NCI-H460 (cell line): ENCODE data around the gene MDM4. TPM values are rescaled to one million over a fixed set of nuclear protein-coding genes. Genes with fewer than 3 reads are reported as not detected.
"Not testable (repeated sequence)": the region's sequence is repeated elsewhere in the genome, so short reads cannot be mapped to it uniquely, and the experiment has no call there.

Experiments used
- DNase-seq: peaks from one replicate; pipeline ENCODE4 v3.0.0-alpha.2; 2016; ENCODE audit warnings: low read depth; ENCODE audit errors: extremely low read depth
- total RNA-seq: library from RNA; depleted of rRNA; stranded (reverse); fragments of >200 nt; shearing (Covaris generic); gene quantifications from 2 replicates; pipeline ENCODE4 v1.2.3, GENCODE V29; 2014

Gene MDM4
- total RNA-seq, 1 experiment from 2014 or later, result 82.6 TPM

- no peak for DNase-seq
These were observed 4.8 kb upstream of the MDM4 start for GRCh38 chr1:204511366-204511765.

DNA sequence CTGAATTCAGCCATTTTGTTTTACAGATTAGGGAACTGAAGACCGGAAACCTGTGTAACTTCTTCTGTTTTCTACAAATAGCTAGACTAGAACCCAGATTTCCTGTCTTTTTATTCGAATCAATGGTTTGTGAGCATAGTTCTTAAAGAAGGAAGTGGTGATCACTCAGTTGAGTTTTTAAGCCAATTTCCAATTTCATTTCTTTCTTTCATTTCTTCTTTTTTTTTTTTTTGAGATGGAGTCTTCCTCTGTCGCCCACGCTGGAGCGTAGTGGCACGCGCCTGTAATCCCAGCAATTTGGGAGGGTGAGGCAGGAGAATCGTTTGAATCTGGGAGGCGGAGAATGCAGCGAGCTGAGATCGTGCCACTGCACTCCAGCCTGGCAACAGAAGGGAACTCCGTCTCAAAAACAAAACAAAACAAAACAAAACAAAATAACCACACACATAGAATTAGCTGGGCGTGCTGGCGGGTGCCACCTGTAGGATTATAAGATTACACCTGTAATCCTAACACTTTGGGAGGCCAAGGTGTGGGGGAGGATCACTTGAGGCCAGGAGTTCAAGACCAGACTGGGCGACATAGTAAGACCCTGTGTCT lies 3.0 kb upstream of the MDM4 start:
- no peak for DNase-seq

DNA sequence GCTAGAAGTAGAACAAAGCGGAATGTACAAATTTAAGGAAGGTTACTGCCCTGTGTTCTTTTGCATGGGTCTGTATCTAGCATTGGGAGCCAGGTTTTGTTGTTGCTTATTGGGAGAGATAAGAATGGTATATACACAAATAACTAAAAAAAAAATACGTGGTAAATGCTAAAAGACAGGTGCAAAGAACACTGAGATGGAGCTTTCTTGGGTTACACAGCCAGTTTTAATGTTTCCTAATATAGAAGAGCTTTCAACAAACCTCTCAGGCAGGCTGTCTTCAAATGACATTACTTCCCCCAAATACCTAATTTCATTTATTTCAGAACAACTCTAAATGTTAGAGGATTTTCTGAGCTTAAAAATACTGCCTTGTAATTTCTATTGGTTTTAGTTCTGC lies 1.4 kb upstream of the MDM4 start:
- no peak for DNase-seq

- DNase-seq, result not testable (repeated sequence)
These were observed 1.2 kb downstream of the MDM4 start for GRCh38 chr1:204517382-204517781.

DNA sequence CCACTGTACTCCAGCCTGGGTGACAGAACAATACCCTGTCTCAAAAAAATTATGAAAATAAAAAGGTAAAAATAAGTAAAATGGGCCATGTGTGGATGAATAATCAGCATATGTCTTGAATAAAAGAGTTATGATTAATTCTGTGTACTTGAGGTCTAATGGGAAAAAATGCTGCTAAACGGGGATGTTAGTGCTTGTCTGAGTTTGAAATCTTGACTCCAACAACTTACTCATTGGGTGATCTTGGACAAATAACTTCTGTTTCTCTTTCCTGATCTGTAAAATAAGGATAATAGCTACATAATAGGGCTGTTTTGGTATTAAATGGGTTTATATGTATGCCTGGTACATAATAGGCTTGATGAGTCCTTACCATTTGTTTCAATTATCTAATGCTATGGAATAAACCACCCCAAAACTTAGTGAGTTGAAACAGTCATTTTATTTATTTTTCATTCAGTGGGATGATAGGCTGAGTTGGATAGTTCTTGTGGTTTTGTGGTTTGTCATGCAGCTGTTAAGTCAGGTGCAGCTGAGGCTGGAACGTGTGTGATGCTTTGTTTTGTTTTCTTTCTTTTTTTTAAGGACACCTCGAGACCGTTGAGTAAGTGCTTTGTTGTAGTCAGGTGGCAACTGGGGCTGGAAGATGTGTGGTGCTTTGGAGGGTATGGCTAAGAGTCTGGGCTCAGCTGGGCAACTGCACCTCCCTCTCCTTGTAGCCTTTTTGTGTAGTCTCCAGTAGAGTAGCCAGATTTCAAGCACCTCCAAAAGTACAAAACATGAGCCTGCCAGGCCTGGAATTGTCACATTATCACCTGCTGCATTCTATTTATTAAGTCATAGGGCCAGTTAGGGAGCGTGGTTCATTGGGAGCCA lies 4.9 kb downstream of the MDM4 start:
- DNase-seq, result no peak

DNA sequence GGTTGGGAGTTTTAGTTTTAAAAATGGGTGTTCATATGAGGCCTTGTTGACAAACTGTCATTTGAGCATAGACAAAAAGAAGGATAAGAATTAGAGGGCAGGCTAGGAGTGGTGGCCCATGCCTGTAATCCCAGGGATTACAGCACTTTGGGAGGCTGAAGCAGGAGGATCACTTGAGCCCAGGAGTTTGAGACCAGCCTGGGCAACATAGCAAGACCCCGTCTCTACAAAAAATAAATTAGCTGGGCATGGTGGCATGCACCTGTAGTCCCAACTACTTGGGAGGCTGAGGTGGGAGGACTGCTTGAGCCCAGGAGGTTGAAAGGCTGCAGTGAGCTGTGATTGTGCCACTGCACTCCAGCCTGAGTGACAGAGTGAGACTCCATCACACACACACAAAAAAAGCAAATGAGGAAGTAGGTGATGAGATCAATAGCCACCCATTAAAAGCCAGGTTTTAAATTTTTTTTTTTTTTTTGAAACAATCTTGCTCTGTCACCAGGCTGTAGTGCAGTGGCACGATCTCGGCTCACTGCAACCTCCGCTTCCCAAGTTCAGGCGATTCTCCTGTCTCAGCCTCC lies 5.8 kb downstream of the MDM4 start:
- not testable (repeated sequence) for DNase-seq

- DNase-seq, result no peak
These were observed 7.5 kb downstream of the MDM4 start for GRCh38 chr1:204523605-204524215.

DNA sequence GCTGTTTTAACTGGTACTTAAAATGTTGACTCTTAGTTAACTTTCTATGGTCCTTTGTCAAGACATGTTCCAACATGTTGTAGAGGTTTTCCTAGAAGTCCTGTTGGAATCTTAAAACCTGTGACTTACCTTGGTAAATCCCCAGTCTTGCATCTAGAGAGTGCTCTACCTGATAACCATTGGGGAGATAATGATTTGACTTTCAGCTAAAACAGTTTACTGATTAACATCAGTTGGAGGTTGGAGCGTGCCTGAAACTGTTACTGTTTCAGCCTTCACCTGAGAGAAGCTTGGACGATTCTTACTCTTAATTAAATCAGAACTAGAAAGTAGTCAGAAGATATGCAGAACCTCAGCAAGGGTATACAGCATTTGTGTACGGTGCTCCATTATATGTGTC lies 8.8 kb downstream of the MDM4 start:
- no peak for DNase-seq

- DNase-seq, result no peak
These were observed 12.0 kb downstream of the MDM4 start for GRCh38 chr1:204528241-204528640.

- DNase-seq, result no peak
These were observed 12.5 kb downstream of the MDM4 start for GRCh38 chr1:204528677-204529076.

DNA sequence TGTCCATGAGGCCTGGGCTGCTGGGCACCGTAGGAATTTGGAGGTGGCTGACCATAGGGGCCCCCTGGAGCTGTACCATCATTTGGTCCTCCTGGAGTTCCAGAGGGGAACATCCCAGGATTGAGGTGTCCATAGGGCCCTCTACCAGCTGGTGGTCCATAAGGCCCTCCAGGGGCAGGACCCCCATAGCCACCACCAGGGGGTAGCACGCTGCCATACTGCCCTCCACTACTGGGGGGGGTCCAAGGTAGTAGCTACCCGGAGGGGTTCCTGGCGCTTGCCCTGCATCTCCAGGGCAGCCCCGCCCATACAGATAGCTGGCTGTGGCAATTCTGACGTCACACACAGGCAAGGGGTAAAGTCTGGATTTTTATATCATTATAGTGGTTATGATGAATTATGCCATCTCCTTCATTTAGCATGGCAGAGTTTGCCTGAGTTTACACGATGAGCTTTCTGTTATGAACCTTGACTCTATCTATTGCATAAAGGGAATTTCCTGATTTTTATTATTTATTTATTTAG lies 13.2 kb downstream of the MDM4 start:
- DNase-seq, result no peak

DNA sequence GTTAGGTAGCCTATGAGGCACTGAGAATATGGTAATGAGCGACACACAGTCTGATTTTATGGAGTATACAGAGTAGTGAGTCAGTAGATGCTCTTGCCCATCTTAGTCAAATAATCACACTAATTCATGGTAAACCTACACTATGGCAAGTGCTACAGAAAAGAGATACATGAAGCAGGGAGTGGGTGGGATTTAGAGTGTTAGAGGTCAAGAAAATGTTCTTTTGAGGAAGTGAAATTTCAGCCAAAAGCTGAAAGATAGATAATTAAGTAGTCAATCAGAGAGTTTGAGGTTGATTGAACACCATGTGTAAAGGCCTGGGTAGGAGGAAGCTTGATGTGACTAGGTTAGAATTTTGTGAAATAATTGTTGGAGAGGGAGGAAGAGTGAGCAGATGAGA lies 14.7 kb downstream of the MDM4 start:
- DNase-seq, result no peak

DNA sequence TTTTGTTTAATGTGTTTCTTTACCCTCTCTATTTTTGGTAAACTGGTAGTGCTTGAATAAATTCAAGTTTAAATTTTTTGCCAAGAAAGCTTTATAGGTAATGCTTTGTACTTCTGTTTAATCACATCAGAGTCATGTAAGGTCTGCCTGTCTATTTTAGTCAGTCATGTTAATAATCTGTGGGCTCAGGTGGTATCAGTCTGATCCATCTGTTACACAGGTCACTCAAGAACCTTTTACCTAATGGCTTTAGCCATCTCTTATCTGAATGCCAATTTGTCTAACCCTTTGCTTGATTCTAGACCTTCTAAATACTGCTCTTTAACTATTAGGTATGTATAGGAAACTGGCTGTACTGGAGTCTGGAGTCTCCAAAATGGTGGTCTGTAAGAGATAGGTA lies 16.6 kb downstream of the MDM4 start:
- no peak for DNase-seq

DNA sequence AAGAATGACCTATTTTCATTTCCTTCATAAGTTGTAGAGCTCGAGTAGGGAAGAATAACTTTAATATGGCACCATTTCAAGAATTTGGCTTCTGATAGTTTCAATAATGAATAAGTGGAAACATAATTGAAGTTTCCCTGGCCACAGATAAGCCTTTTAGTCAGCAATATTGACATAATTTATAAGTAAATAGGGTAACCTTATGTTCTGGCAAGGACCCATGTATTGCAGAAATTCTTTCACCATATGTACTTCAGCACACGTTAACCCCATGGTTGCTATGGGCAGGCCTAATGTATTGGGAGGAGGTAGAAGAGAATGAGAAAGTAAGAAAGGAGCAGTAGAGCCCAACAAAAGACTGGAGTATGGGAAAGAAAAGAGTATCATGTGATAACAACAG lies 25.4 kb downstream of the MDM4 start:
- no peak for DNase-seq

DNA sequence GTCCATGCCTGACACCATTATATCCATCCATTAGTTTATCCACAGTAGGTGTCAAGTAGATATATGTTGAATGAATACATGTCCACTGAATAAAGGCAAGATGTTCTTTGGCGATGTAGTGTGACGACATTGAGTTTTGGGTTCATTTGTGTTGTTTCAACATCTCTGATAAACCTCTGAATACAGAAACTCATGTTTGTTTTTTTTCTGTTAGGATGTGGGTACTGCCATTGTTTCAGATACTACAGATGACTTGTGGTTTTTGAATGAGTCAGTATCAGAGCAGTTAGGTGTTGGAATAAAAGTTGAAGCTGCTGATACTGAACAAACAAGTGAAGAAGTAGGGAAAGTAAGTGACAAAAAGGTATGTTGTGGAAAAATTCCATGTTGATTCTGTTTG lies 28.1 kb downstream of the MDM4 start:
- no peak for DNase-seq

DNA sequence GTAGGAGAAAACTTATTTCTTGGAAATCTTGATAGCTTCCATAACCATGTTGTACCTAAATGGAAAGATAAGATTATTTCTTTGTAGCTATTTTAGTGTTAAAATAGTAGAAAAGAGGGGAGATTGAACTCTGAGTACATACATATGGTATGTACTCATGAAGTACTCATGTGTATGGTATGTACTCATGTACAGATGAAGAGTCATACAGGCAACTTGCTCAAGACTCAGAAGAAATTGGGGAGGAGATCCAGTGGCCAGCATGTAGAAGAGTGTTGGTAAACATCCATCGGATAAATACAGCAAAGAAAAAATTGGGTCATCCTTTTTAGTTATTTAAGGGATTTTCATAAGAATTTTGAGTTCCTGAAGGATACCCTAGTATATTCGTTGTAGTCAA lies 29.0 kb downstream of the MDM4 start:
- DNase-seq, result no peak

DNA sequence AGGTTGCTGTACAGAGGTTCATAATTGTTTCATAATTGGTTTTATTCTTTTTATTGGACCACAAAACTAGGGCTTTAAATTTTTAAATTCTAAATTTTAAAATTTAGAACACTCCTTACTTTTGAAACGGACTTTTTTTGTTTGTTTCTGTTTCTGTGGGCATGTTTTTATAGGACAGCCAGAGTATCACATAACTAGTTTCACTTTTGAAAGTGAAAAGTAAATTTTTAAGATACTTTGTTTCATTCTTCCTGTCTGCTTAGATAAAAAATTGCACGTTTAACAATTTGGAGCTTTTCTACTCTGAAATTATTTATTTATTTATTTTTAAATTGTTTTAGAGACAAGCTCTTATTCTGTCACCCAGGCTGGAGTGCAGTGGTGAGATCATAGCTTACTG lies 29.7 kb downstream of the MDM4 start:
- DNase-seq, result no peak

- DNase-seq, result no peak
These were observed 32.1 kb downstream of the MDM4 start for GRCh38 chr1:204548265-204548664.

DNA sequence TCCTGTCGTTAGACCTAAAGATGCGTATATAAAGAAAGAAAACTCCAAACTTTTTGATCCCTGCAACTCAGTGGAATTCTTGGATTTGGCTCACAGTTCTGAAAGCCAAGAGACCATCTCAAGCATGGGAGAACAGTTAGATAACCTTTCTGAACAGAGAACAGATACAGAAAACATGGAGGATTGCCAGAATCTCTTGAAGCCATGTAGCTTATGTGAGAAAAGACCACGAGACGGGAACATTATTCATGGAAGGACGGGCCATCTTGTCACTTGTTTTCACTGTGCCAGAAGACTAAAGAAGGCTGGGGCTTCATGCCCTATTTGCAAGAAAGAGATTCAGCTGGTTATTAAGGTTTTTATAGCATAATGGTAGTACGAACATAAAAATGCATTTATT lies 33.1 kb downstream of the MDM4 start:
- DNase-seq, result no peak

GRCh38 chr1:204550926-204551325 lies 34.7 kb downstream of the MDM4 start:
- DNase-seq, result no peak

- no peak for DNase-seq
These were observed 40.3 kb downstream of the MDM4 start for GRCh38 chr1:204556458-204557052.
